Measurements from ENCODE around the gene PRKD2.

DNA sequence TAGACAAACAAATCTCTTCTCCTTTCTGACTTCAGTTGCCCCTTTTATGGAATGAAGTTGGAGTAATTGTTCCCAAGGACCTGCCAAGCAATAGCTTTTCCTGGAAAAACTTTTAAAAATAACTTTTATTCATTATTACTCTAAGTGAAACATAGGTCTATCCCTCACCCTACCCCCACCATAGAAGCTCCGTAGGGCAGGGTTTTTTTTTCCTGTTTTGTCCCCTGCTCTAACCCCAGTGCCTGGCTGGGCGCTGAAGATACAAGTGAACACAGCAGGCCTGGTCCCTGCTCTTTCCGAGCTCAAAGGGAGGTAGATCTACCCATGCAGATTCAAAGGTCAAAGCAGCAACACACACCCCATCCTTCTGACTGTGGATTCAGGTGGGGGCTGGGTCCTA lies 72.2 kb downstream of the PRKD2 start:
- TF ChIP-seq, protein P1, sequence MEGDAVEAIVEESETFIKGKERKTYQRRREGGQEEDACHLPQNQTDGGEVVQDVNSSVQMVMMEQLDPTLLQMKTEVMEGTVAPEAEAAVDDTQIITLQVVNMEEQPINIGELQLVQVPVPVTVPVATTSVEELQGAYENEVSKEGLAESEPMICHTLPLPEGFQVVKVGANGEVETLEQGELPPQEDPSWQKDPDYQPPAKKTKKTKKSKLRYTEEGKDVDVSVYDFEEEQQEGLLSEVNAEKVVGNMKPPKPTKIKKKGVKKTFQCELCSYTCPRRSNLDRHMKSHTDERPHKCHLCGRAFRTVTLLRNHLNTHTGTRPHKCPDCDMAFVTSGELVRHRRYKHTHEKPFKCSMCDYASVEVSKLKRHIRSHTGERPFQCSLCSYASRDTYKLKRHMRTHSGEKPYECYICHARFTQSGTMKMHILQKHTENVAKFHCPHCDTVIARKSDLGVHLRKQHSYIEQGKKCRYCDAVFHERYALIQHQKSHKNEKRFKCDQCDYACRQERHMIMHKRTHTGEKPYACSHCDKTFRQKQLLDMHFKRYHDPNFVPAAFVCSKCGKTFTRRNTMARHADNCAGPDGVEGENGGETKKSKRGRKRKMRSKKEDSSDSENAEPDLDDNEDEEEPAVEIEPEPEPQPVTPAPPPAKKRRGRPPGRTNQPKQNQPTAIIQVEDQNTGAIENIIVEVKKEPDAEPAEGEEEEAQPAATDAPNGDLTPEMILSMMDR (IDR thresholded peaks at IDR 0.05): no peak
- TF ChIP-seq POLR2A (IDR thresholded peaks at IDR 0.05) (no peak), POLR2AphosphoS5 (IDR thresholded peaks at IDR 0.05; ENCODE audit: insufficient read depth in 1 of 2, low read depth in 1 of 2) (peak in 1 of 2 donors; percentile 47)
